GM15510 (cell line): ENCODE results near the gene CASP2.

ENCODE experiments used
- POLR2A ChIP-seq: IDR thresholded peaks from 3 replicates; pipeline ENCODE4 v1.6.1; 2011; ENCODE audit warnings: borderline replicate concordance; ENCODE audit not compliant: insufficient read length; ENCODE audit errors: extremely low read depth

CASP2 gene

DNA sequence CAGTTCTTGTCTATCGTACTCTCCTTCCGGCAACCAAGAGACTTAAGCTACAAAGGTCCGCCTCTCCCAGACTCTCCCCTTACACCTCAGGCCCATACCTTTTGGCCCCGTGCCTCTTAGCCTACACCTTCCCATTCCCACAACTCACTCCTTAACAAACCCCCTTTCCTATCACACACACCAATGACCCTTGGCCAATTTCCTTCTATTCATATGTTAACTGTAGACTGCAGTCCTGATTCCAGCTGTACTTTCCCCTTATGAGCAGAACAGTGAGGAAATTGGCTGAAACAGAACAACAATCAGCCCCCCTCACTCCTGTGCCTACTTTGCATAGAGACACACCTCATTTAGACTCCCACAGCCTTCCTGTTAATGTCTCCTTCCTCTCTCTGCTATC, 4.8 kb upstream of the CASP2 start:
- TF ChIP-seq POLR2A: no peak

GRCh38 chr7:143284591-143285469, 3.3 kb upstream of the CASP2 start, which contains the start of gene TMEM139:
TSS of gene TMEM139 (plus strand) at chr7:143284958. CDS start at chr7:143285958, 1,000 bp downstream.
- TF ChIP-seq POLR2A: no peak

- TF ChIP-seq POLR2A: no peak
Measured at GRCh38 chr7:143285470-143285778, 2.7 kb upstream of the CASP2 start.

DNA sequence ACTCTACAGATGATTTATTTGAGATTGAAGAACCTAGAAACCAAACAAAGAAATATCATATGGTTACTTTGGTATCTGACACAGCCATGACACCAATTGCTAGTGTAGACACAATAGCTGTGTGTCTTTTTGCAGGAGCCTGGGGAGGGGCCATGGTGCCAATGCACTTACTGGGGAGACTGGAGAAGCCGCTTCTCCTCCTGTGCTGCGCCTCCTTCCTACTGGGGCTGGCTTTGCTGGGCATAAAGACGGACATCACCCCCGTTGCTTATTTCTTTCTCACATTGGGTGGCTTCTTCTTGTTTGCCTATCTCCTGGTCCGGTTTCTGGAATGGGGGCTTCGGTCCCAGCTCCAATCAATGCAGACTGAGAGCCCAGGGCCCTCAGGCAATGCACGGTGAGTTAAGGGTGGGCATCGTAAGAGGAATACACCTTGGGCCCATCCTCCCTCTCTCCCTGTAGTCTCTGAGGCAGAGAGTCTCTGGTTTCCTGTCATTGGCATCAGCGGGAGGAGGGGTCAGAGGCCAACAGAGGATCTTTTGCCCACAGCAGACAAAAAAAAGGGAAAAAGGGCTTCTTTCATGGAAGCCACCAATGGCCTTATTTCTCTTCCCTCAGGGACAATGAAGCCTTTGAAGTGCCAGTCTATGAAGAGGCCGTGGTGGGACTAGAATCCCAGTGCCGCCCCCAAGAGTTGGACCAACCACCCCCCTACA, 2.2 kb upstream of the CASP2 start:
- TF ChIP-seq POLR2A: no peak

GRCh38 chr7:143286522-143286890, 1.6 kb upstream of the CASP2 start:
- no peak for TF ChIP-seq POLR2A

DNA sequence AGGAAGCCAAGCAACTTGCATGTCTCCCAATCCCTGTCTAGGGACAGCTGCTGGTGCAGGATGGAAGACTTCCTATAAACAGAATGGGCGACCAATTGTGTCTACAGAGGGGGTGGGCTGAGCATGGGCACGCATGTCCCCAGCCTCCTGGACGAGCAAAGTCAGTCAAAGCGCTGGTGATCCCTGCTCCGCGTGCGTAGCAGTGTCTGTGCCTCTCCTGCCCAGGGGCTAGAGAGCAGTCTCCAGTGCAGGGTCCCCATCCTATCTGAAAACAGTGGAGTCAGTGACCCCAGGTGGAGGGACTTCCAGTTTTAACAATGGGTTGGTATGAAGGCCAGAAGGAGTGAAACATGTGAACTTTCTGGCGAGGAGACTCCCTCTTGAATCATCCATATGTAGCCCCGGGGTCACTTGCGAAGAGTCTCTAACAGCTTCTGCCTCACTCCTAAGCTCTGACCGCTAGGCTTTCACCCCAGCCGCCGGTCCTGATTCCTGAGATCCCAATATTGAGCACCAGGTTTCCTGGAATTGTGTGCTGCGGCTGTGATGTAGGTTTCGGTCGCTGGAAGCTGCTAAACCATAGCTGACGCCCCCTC, 714 bp upstream of the CASP2 start:
- TF ChIP-seq POLR2A: no peak

GRCh38 chr7:143288836-143289235, 685 bp downstream of the CASP2 start:
- TF ChIP-seq POLR2A: no peak

GRCh38 chr7:143289421-143289820, 1.3 kb downstream of the CASP2 start:
- no peak for TF ChIP-seq POLR2A

GRCh38 chr7:143290293-143290692, 2.1 kb downstream of the CASP2 start:
- no peak for TF ChIP-seq POLR2A

DNA sequence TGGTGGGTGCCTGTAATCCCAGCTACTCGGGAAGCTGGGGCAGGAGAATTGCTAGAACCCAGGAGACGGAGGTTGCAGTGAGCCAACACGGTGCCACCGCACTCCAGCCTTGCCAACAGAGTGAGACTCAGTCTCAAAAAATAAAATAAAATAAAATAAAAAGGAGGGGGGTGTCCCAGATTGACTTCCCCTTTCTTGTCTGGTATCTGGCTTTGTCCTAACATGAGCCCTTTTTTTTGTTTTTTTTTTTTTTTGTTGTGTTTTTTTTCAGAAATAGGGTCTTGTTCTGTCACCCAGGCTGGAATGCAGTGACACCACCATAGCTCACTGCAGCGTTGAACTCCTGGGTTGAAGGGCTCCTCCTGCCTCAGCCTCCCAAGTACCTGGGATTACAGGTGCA, 4.7 kb downstream of the CASP2 start:
- no peak for TF ChIP-seq POLR2A

DNA sequence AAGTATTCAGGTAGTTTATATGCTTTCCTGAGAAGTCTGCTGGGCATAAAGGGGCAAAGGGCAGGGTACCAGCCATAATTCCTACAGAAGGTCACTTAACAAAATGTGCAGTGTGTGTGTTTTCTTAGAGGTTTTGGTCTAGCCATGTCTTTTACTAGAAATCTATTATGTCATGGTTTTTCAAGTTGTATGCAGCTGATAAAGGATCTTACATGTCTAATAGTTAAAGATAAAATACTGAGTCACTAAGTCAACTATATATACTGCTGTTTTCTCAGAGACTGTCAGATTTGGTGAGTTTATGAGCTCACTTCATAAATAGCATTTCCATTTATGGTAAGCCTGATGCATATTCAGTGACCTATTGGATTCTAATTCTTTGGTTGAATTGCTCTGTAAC, 7.7 kb downstream of the CASP2 start:
- TF ChIP-seq POLR2A: no peak

DNA sequence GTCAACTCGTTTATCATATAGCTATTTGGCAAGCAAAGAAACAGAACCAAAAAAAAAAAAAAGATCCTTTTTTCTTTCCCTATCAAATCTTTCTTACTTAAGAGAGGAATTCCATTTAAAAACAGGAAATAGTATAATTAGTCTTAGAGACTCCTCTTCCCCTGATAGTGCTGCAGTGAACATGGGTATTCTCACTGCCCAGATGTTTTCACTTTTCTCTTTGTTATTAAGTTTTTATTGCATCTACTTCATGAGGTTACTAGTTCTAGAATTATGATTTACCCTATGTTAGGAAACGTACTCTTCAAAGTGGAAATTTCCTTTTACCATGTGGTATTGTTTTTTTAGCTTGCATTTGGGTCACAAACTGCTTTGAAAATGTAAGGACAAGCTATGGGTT, 8.5 kb downstream of the CASP2 start:
- TF ChIP-seq POLR2A: no peak

- no peak for TF ChIP-seq POLR2A
Measured at GRCh38 chr7:143299346-143299745, 11.2 kb downstream of the CASP2 start.

GRCh38 chr7:143299840-143300239, 11.7 kb downstream of the CASP2 start:
- no peak for TF ChIP-seq POLR2A
